HCT116 (cell line): ENCODE results near the gene SHTN1. TPM values are rescaled to one million over a fixed set of nuclear protein-coding genes. Genes with fewer than 3 reads are reported as not detected.

Experiments used
- ATAC-seq: fragments of 200-7000 bp; cut with Tn5 transposase; 2 replicates; pipeline ENCODE4 v1.9.1; 2020; ENCODE audit warnings: mild to moderate bottlenecking, moderate library complexity
- BruUV-seq: library from RNA; stranded (reverse); fragments of 400-500 nt; replicated peaks from 2 replicates; lab custom pipeline; 2021; lab: Mats Ljungman, UMichigan
- CTCF ChIA-PET: fragments of 300-600 bp; sonication (Branson Sonifier 250); formaldehyde crosslinking; loops from one replicate; lab custom pipeline; 2021; ENCODE audit warnings: antibody characterized with exemption; lab: Charles Lee
- POLR2A ChIA-PET: fragments of 300-600, 350-600 bp; sonication (Branson Sonifier 250); formaldehyde crosslinking; loops from one replicate; lab custom pipeline; 2021; ENCODE audit warnings: antibody characterized with exemption; lab: Charles Lee
- RAD21 ChIA-PET, 2 experiments: fragments of 300-600 bp; sonication (Branson Sonifier 250); formaldehyde crosslinking; loops; one replicate each; lab custom pipeline; 2023; ENCODE audit warnings: low total read pairs in 2 of 2; ENCODE audit not compliant: uncharacterized antibody in 2 of 2, unreplicated experiment in 2 of 2, low non-redundant PET in 1 of 2; lab: Charles Lee
- DNase-seq: peaks from one replicate; pipeline ENCODE4 v3.0.0-alpha.2; 2010; ENCODE audit warnings: low read depth, low spot score
- H2AFZ ChIP-seq: fragments of 200-600 bp; shearing (Covaris generic), sonication (generic); 2 replicates; pipeline ENCODE4 v1.6.1; 2017; ENCODE audit warnings: low read depth, mixed run types, mixed read lengths, antibody characterized with exemption, low read length; ENCODE audit not compliant: poor library complexity, severe bottlenecking
- H3K27ac ChIP-seq: 2 replicates; pipeline ENCODE4 v1.5.1; 2012; ENCODE audit warnings: low read depth, low read length
- H3K27me3 ChIP-seq: fragments of 200-600 bp; sonication (generic); 2 replicates; pipeline ENCODE4 v1.6.1; 2016; ENCODE audit warnings: mixed run types, low read length, mixed read lengths; ENCODE audit not compliant: insufficient read depth
- H3K36me3 ChIP-seq, 2 experiments: fragments of 200-500 bp in 1 of 2; fragments of 200-600 bp in 1 of 2; sonication (Bioruptor generic) in 1 of 2; sonication (generic) in 1 of 2; 2 replicates each; pipeline versions ENCODE4 v1.5.1 to v1.6.1; 2014 to 2016; ENCODE audit warnings: low read length in 2 of 2, inconsistent platforms in 1 of 2, mixed read lengths in 1 of 2, mixed run types in 1 of 2; ENCODE audit not compliant: insufficient read depth in 2 of 2, control insufficient read depth in 1 of 2
- H3K4me1 ChIP-seq, 2 experiments: fragments of 200-600 bp in 1 of 2; sonication (generic) in 1 of 2; 2 replicates each; pipeline versions ENCODE4 v1.5.1 to v1.6.1; 2012 to 2017; ENCODE audit warnings: low read length in 2 of 2, inconsistent platforms in 1 of 2, mild to moderate bottlenecking in 1 of 2, mixed read lengths in 1 of 2, mixed run types in 1 of 2, moderate library complexity in 1 of 2; ENCODE audit not compliant: insufficient read depth in 2 of 2, control insufficient read depth in 1 of 2
- H3K4me2 ChIP-seq: fragments of 200-600 bp; sonication (generic); 2 replicates; pipeline ENCODE4 v1.6.1; 2017; ENCODE audit warnings: mixed run types, low read length, mixed read lengths
- H3K4me3 ChIP-seq, 2 experiments: fragments of 200-600 bp in 1 of 2; sonication (generic) in 1 of 2; replicated peaks in 1 of 2; 2 replicates each; pipeline ENCODE4 v1.5.1; 2011 to 2016; ENCODE audit warnings: low read length in 2 of 2, control low read depth in 1 of 2, low read depth in 1 of 2, mild to moderate bottlenecking in 1 of 2, mixed read lengths in 1 of 2, mixed run types in 1 of 2
- H3K79me2 ChIP-seq: fragments of 200-600 bp; sonication (generic); 2 replicates; pipeline ENCODE4 v1.6.1; 2017; ENCODE audit warnings: mild to moderate bottlenecking, mixed run types, low read length, moderate library complexity, mixed read lengths; ENCODE audit not compliant: insufficient read depth
- H3K9ac ChIP-seq: fragments of 200-600 bp; sonication (generic); 2 replicates; pipeline ENCODE4 v1.6.1; 2016; ENCODE audit warnings: low read length, mixed read lengths
- H3K9me2 ChIP-seq: fragments of 200-600 bp; sonication (generic), shearing (Covaris generic); 2 replicates; pipeline ENCODE4 v1.6.1; 2017; ENCODE audit warnings: mixed run types, mild to moderate bottlenecking, moderate library complexity; ENCODE audit not compliant: insufficient read depth
- H3K9me3 ChIP-seq, 2 experiments: fragments of 200-500 bp in 1 of 2; fragments of 200-600 bp in 1 of 2; sonication (Bioruptor generic) in 1 of 2; sonication (generic) in 1 of 2; 2 replicates each; pipeline ENCODE4 v1.6.1; 2014 to 2017; ENCODE audit warnings: low read length in 2 of 2, mixed read lengths in 2 of 2, inconsistent platforms in 1 of 2, low read depth in 1 of 2, mild to moderate bottlenecking in 1 of 2, mixed run types in 1 of 2, moderate library complexity in 1 of 2; ENCODE audit not compliant: control insufficient read depth in 1 of 2, insufficient read depth in 1 of 2
- H4K20me1 ChIP-seq: fragments of 200-600 bp; sonication (generic), shearing (Covaris generic); 2 replicates; pipeline ENCODE4 v1.6.1; 2017; ENCODE audit warnings: mixed run types, mild to moderate bottlenecking, moderate library complexity; ENCODE audit not compliant: insufficient read depth
- ATF3 ChIP-seq: IDR thresholded peaks from 2 replicates; pipeline ENCODE4 v1.6.1; 2012
- CTCF ChIP-seq, 3 experiments: fragments of 200-600 bp in 1 of 3; sonication (generic) in 1 of 3; IDR thresholded peaks in 2 of 3; conservative IDR thresholded peaks in 1 of 3; 2 replicates each; pipeline ENCODE4 v1.5.1; 2012 to 2017; ENCODE audit warnings: low read depth in 2 of 3, low read length in 2 of 3, antibody characterized with exemption in 1 of 3, borderline replicate concordance in 1 of 3, control low read depth in 1 of 3, mild to moderate bottlenecking in 1 of 3, mixed read lengths in 1 of 3, mixed run types in 1 of 3, moderate library complexity in 1 of 3; ENCODE audit not compliant: insufficient read depth in 1 of 3
- EGR1 ChIP-seq: IDR thresholded peaks from 2 replicates; pipeline ENCODE4 v1.6.1; 2012; ENCODE audit warnings: low read depth
- EZH2 ChIP-seq: fragments of 200-600 bp; sonication (generic); IDR thresholded peaks from 2 replicates; pipeline ENCODE4 v1.6.1; 2017; ENCODE audit warnings: antibody characterized with exemption, mixed run types
- EZH2phosphoT487 ChIP-seq: fragments of 200-600 bp; IDR thresholded peaks from 2 replicates; pipeline ENCODE4 v1.6.1; 2018; ENCODE audit warnings: antibody characterized with exemption, borderline replicate concordance
- FOSL1 ChIP-seq: IDR thresholded peaks from 2 replicates; pipeline ENCODE4 v1.6.1; 2012; ENCODE audit warnings: low read depth
- JUND ChIP-seq: IDR thresholded peaks from 2 replicates; pipeline ENCODE4 v1.6.1; 2012
- MAX ChIP-seq: IDR thresholded peaks from 2 replicates; pipeline ENCODE4 v1.6.1; 2012
- POLR2A ChIP-seq: IDR thresholded peaks from 2 replicates; pipeline ENCODE4 v1.7.0; 2011; ENCODE audit warnings: borderline replicate concordance; ENCODE audit not compliant: insufficient read depth, insufficient read length; ENCODE audit errors: extremely low read depth
- POLR2AphosphoS5 ChIP-seq: IDR thresholded peaks from 2 replicates; pipeline ENCODE4 v1.6.1; 2011; ENCODE audit warnings: mild to moderate bottlenecking, low read depth, low read length, moderate library complexity
- SIN3A ChIP-seq: IDR thresholded peaks from 2 replicates; pipeline ENCODE4 v1.6.1; 2012; ENCODE audit warnings: low read depth
- SRF ChIP-seq: IDR thresholded peaks from 2 replicates; pipeline ENCODE4 v1.6.1; 2012; ENCODE audit warnings: low read depth
- TCF7L2 ChIP-seq: IDR thresholded peaks from 2 replicates; pipeline ENCODE4 v1.7.0; 2011; ENCODE audit warnings: borderline replicate concordance, inconsistent platforms; ENCODE audit not compliant: insufficient read depth, insufficient read length; ENCODE audit errors: extremely low read depth
- YY1 ChIP-seq: IDR thresholded peaks from 2 replicates; pipeline ENCODE4 v1.6.1; 2011; ENCODE audit warnings: low read length, low read depth, moderate library complexity, mild to moderate bottlenecking; ENCODE audit not compliant: insufficient replicate concordance; ENCODE audit errors: extremely low read depth
- ZFX ChIP-seq: fragments of 450-650 bp; IDR thresholded peaks from 2 replicates; pipeline ENCODE4 v1.6.1; 2017
- intact Hi-C: fragments of 100-400 bp; cut with micrococcal nuclease; formaldehyde crosslinking; loops from 2 replicates; pipeline ENCODE4 v1.10.0; 2022
- total RNA-seq: library from RNA; stranded (reverse); gene quantifications from one replicate; pipeline ENCODE4 v1.2.1, GENCODE V29; 2021; ENCODE audit not compliant: unreplicated experiment

The SHTN1 gene
- total RNA-seq, 1 experiment from 2014 or later: 64.0 TPM

GRCh38 chr10:116973371-116973905, 31.5 kb downstream of the SHTN1 start:
- H3K36me3 ChIP-seq: peaks cover 5 to 12% of the 10 kb centered on the region in 2 experiments; a peak in 1 of 4 replicates
- H4K20me1 ChIP-seq: no peaks in the 10 kb centered on the region
- no peak overlapping the region for H3K27ac ChIP-seq
- TF ChIP-seq POLR2AphosphoS5: no peak
- no peak for TF ChIP-seq EZH2phosphoT487
- TF ChIP-seq EGR1: no peak
- no peak for TF ChIP-seq YY1
- TF ChIP-seq CTCF (IDR thresholded peaks at IDR 0.05 in 2 of 3, conservative IDR thresholded peaks at IDR 0.05 in 1 of 3; ENCODE audit: borderline replicate concordance in 1 of 3, insufficient read depth in 1 of 3, low read depth in 2 of 3, low read length in 2 of 3): no peak
- TF ChIP-seq TCF7L2: no peak
- no peak for TF ChIP-seq MAX
- no peak for TF ChIP-seq FOSL1
- TF ChIP-seq EZH2: no peak
- TF ChIP-seq ATF3: no peak
- TF ChIP-seq ZFX: no peak
- no peak for TF ChIP-seq SRF
- TF ChIP-seq SIN3A: no peak
- no peak for TF ChIP-seq JUND
- no peak for TF ChIP-seq POLR2A
- H3K4me1 ChIP-seq: peaks cover 0 to 9% of the 10 kb centered on the region in 2 experiments; a peak in 2 of 4 replicates
- H3K4me2 ChIP-seq: no peak overlapping the region
- peaks cover 42% of the 10 kb centered on the region for H3K79me2 ChIP-seq
- no TSS peak for BruUV-seq
- no peak for DNase-seq
- no peak overlapping the region for H3K9ac ChIP-seq
- H2AFZ ChIP-seq: no peak overlapping the region
- CTCF ChIA-PET: no interaction called here
- intact Hi-C loops: no loop called here
- RAD21 ChIA-PET: no interaction called here
- no peak for ATAC-seq
- no peaks in the 10 kb centered on the region for H3K27me3 ChIP-seq
- H3K9me3 ChIP-seq: no peaks in the 10 kb centered on the region
- no peaks in the 10 kb centered on the region for H3K9me2 ChIP-seq
- H3K4me3 ChIP-seq: no peak overlapping the region
- POLR2A ChIA-PET: no interaction called here
